Brain microvascular endothelial cell (primary cell): Measurements from ENCODE around the gene FBXW11.

Source experiments
- DNase-seq: peaks from one replicate; pipeline ENCODE4 v3.0.0-alpha.2; 2020
- H3K27ac ChIP-seq: fragments of 250-450 bp; sonication (Bioruptor Pico); 2 replicates; pipeline ENCODE4 v1.5.1; 2020; ENCODE audit warnings: mild to moderate bottlenecking, moderate library complexity
- H3K27me3 ChIP-seq: fragments of 250-450 bp; sonication (Bioruptor Pico); replicated peaks from 2 replicates; pipeline ENCODE4 v1.5.1; 2020; ENCODE audit warnings: mild to moderate bottlenecking
- H3K36me3 ChIP-seq: fragments of 250-450 bp; sonication (Bioruptor Pico); replicated peaks from 2 replicates; pipeline ENCODE4 v1.5.1; 2020; ENCODE audit warnings: mild to moderate bottlenecking
- H3K4me3 ChIP-seq: 2 replicates; pipeline ENCODE4 v1.5.1; 2011; ENCODE audit warnings: low read depth, mild to moderate bottlenecking, control low read depth, low read length, moderate library complexity
- in situ Hi-C: cut with HindIII; loops from 2 replicates; pipeline ENCODE4 v1.10.0; 2017; ENCODE audit warnings: low sequenced_read_pairs, low pct_ligation_motif_present
- TF ChIP-seq, protein P1 (sequence below): IDR thresholded peaks from 2 replicates; pipeline ENCODE4 v1.5.1; 2011; ENCODE audit warnings: low read depth, mild to moderate bottlenecking, moderate library complexity, low read length, control low read depth, inconsistent platforms; ENCODE audit errors: missing control alignments

Gene FBXW11

DNA sequence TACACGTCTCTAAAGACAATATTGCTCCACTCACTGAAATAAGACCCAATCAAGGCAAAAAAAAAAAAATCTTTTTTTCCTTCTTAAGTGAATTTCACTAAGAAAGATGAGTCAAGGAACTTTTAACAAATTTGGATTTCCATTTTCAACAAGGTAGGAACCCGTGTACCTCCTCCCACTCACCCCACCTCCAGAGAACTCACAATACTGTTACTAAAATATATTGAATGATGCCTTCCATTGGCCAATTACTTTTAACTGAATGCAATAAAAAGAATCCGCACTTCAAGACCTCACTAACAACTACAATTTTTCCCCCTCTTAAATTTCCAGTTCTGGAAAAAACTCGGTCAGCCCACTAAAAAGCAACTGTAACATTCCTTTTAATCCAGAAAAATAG is 50.7 kb downstream of the FBXW11 start:
- H3K4me3 ChIP-seq = no peak overlapping the region
- H3K27ac ChIP-seq = no peak overlapping the region
- in situ Hi-C loops = no loop called here
- no peak for DNase-seq
- H3K36me3 ChIP-seq = no peaks in the 10 kb centered on the region
- TF ChIP-seq, protein P1, sequence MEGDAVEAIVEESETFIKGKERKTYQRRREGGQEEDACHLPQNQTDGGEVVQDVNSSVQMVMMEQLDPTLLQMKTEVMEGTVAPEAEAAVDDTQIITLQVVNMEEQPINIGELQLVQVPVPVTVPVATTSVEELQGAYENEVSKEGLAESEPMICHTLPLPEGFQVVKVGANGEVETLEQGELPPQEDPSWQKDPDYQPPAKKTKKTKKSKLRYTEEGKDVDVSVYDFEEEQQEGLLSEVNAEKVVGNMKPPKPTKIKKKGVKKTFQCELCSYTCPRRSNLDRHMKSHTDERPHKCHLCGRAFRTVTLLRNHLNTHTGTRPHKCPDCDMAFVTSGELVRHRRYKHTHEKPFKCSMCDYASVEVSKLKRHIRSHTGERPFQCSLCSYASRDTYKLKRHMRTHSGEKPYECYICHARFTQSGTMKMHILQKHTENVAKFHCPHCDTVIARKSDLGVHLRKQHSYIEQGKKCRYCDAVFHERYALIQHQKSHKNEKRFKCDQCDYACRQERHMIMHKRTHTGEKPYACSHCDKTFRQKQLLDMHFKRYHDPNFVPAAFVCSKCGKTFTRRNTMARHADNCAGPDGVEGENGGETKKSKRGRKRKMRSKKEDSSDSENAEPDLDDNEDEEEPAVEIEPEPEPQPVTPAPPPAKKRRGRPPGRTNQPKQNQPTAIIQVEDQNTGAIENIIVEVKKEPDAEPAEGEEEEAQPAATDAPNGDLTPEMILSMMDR = no peak
- no peaks in the 10 kb centered on the region for H3K27me3 ChIP-seq

DNA sequence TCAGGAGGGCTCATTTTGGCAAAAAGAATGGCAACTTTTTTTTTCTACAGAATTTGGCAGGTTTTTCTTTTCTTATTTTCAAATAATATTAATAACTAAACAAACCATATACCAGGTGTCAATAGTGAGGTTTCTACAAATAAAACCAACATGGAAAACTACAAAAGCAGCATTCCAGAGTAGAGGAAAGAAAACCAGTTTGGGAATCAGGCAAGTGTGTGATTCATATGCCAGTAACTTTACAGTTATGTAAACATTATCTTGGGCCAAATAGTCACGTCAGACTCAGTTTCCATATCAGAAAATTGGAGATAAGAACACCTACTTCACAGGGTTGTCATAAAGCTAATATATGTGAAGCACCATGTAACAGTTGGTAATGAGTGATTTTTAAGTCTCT is 51.7 kb downstream of the FBXW11 start:
- Histone ChIP-seq H3K27me3 (no peaks in the 10 kb centered on the region), H3K36me3 (no peaks in the 10 kb centered on the region), H3K27ac (peak overlapping the region; percentile 31), H3K4me3 (no peak overlapping the region)
- peak; percentile 26 for DNase-seq
- in situ Hi-C loops = no loop called here
- TF ChIP-seq, protein P1 = no peak

DNA sequence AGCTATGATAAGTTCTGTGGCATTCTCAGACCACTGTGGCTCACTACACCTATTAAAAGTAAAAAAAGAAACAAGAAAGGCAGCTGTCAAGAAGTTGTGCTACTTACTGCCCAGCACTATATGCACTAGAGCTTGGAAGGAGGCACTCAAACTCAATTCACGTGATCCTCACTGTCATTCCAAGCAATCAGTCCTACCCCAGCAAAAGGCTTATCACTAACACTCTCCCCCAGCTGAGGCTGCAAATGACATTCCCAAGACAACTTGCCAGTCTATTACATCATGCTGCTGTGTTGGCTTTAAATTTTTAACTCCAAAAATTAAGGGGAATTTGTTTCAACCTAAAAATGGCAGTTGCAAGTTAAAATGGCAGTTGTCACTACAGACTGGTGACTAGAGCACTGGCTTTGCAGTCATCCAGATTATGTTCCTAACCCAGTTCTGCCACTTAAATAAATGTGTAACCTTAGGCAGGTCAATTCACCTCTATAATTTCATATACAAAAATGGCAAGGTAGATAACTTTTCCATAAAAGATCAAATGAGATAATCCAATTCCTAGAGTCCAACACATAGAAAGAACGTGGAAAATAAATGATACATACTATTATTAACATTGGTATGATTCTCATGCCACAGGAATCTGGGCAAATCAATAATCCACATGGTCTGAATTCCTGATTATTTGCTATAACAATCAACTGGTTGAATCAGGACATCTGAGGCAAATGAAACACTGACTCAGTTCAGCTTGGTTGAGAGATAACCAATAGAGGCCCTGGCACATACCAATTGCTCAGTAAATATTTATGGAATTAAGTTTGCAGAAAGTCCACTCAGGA is 52.4 kb downstream of the FBXW11 start:
- H3K27me3 ChIP-seq = no peaks in the 10 kb centered on the region
- DNase-seq = peak; percentile 55
- in situ Hi-C loops = no loop called here
- H3K36me3 ChIP-seq = no peaks in the 10 kb centered on the region
- peak overlapping the region; percentile 31 for H3K27ac ChIP-seq
- TF ChIP-seq, protein P1 = no peak
- H3K4me3 ChIP-seq = no peak overlapping the region

DNA sequence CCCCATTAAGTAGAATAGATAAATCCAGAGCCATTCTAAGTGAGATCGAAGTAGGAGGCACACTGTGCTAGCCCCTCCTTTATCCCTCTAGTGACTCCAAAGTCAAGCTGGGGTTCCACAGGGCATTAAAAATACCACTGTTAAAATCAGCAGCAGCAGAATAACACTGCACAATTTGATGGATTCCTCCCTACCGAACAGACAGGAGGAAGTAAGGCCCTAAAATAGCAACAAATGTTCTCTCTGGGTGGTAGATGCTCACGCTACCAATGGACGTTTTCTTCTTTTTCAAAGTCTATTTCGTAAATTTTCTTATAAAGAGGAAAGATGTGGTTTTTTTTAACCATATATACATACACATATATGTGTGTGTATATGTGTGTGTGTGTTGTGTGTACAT is 54.4 kb downstream of the FBXW11 start:
- H3K36me3 ChIP-seq = no peaks in the 10 kb centered on the region
- DNase-seq = no peak
- no peak overlapping the region for H3K4me3 ChIP-seq
- TF ChIP-seq, protein P1 = no peak
- no peak overlapping the region for H3K27ac ChIP-seq
- in situ Hi-C loops = no loop called here
- no peaks in the 10 kb centered on the region for H3K27me3 ChIP-seq

DNA sequence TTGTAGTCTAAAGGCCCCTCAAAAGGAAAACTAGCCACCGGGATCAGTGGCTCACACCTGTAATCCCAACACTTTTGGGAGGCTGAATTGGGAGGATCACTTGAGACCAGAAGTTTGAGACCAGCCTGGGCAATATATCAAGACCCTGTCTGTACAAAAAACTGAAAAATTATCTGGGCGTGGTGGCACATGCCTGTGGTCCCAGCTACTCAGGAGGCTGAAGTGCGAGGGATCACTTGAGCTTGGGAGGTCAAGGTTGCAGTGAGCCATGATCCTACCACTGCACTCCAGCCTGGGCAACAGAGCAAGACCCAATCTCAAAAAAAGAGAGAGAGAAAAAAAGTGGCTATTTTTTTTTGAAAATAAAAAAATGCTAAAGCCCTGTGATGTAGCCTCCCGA is 55.2 kb downstream of the FBXW11 start:
- TF ChIP-seq, protein P1 = no peak
- no peaks in the 10 kb centered on the region for H3K36me3 ChIP-seq
- no peak overlapping the region for H3K27ac ChIP-seq
- H3K27me3 ChIP-seq = no peaks in the 10 kb centered on the region
- DNase-seq = no peak
- H3K4me3 ChIP-seq = no peak overlapping the region
- in situ Hi-C loops = no loop called here
